ENCODE data around the gene TMEM39B. TPM values are rescaled to one million over a fixed set of nuclear protein-coding genes. Genes with fewer than 3 reads are reported as not detected.
A peak's percentile ranks its signal among the peaks of the same experiment; 100 is the strongest.

The TMEM39B gene
- polyA plus RNA-seq, 3 donors = 3.3 to 30.6 (median 3.4) TPM

DNA sequence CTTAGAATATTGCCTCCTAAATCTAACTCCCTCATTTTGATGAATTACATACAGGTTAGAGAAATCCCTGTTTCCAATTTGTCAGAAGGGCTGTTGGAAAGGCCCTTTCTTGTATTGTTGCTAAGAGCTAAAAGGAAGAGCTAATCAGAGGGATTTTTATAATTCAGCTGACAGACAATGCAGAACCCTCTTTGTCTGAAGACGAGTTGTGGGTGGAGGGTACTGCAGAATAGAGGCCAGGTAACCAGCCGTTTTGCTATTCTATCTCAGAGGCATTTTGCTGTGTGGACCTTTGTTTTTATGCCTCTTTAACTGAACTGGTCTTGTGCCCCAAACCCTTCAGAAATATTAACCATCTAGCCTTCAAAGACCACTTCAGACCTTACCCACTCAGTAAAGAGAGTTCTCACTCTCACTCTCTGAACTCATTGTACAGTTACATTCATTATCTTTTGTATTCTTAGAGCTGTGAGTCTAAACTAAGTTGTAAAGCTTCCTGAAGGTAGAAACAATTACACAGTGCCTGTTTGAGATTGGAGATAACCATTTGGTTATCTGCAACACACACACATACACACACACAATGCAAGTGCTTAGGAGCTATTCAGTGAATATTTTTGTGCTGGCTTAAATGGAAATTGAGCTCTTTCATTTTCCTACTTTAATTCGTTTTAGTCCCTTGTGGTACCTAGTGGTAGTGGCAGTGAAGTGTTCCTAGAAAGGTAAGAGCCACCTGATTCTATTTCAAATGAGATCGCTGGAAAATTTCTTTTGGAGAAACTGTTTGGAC is 54.9 kb downstream of the TMEM39B start:
- Mint-ChIP-seq H3K4me3 (no peak overlapping the region), H3K36me3 (peaks cover 13 to 28% of the 10 kb centered on the region in 2 donors)
- no peak overlapping the region for H3K4me3 ChIP-seq (replicated peaks in 1 of 3; ENCODE audit: low read depth in 2 of 3, low read length in 3 of 3)

DNA sequence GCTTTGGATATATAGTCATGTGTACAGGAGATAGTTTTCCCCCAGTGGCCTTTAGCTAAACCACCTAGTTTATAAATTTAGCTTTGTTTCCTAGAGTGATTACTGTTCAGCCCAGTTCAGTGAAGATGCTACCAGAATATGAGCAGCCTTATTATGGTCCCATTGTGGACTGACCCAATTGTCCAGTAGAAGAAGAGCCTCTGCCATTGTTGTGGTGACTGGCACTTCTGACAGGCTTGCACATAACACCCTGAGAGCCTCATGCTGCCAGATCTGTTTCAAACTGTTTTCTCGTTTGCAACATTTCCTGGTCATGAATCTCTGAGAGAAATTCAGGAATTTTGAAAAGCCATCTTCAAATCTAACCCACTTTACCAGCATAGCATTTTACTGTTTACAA is 55.7 kb downstream of the TMEM39B start:
- H3K27me3 ChIP-seq (ENCODE audit: control insufficient read depth in 2 of 2, insufficient read depth in 2 of 2, low read length in 2 of 2) = no peaks in the 10 kb centered on the region
- H3K36me3 Mint-ChIP-seq = peaks cover 14 to 34% of the 10 kb centered on the region in 2 donors
- no peak overlapping the region for H2AFZ ChIP-seq (ENCODE audit: insufficient read depth, low read depth, low read length, poor library complexity, severe bottlenecking)
- WGBS (ENCODE audit: insufficient coverage) = no CpG with 5 or more reads among the region's 1 CpG
- H3K9ac ChIP-seq (ENCODE audit: insufficient read depth, low read length, poor library complexity, severe bottlenecking) = no peak overlapping the region
- intact Hi-C loops (cut with micrococcal nuclease) = no loop called here
- peak overlapping the region in 3 of 7 donors; percentile 20 to 75 (median 39) for H3K27ac Mint-ChIP-seq
- TF ChIP-seq, protein P1, sequence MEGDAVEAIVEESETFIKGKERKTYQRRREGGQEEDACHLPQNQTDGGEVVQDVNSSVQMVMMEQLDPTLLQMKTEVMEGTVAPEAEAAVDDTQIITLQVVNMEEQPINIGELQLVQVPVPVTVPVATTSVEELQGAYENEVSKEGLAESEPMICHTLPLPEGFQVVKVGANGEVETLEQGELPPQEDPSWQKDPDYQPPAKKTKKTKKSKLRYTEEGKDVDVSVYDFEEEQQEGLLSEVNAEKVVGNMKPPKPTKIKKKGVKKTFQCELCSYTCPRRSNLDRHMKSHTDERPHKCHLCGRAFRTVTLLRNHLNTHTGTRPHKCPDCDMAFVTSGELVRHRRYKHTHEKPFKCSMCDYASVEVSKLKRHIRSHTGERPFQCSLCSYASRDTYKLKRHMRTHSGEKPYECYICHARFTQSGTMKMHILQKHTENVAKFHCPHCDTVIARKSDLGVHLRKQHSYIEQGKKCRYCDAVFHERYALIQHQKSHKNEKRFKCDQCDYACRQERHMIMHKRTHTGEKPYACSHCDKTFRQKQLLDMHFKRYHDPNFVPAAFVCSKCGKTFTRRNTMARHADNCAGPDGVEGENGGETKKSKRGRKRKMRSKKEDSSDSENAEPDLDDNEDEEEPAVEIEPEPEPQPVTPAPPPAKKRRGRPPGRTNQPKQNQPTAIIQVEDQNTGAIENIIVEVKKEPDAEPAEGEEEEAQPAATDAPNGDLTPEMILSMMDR (IDR thresholded peaks at IDR 0.05) = no peak
- peaks cover 23% of the 10 kb centered on the region in 2 donors for H3K4me1 ChIP-seq (ENCODE audit: control insufficient read depth in 1 of 2, insufficient read depth in 2 of 2, low read length in 2 of 2)
- peaks cover 0 to 1% (median 0%) of the 10 kb centered on the region in 3 donors for H3K27me3 Mint-ChIP-seq (ENCODE audit: low read depth in 3 of 3)
- H4K20me1 ChIP-seq (ENCODE audit: insufficient read depth, low read length) = peaks cover 80% of the 10 kb centered on the region
- peaks cover 92% of the 10 kb centered on the region for H3K79me2 ChIP-seq (ENCODE audit: insufficient read depth, low read length)
- H3K4me3 ChIP-seq (replicated peaks in 1 of 3; ENCODE audit: low read depth in 2 of 3, low read length in 3 of 3) = no peak overlapping the region
- peaks cover 0 to 2% (median 0%) of the 10 kb centered on the region in 7 donors for H3K9me3 Mint-ChIP-seq
- no peak overlapping the region for H3K4me3 Mint-ChIP-seq
- no peak for DNase-seq
- peaks cover 31% of the 10 kb centered on the region for H3K4me1 Mint-ChIP-seq
- no peaks in the 10 kb centered on the region for H3K9me3 ChIP-seq (replicated peaks in 1 of 2; ENCODE audit: control insufficient read depth in 1 of 2, insufficient read depth in 1 of 2, low read length in 2 of 2)
- peak overlapping the region in 1 of 2 donors; percentile 42 for H3K27ac ChIP-seq (ENCODE audit: low read depth in 1 of 2, low read length in 2 of 2)
- no peak overlapping the region for H3K4me2 ChIP-seq (replicated peaks; ENCODE audit: extremely low read depth, low read length, poor library complexity, severe bottlenecking)
- peaks cover 6 to 17% of the 10 kb centered on the region in 2 donors for H3K36me3 ChIP-seq (replicated peaks in 1 of 2; ENCODE audit: control insufficient read depth in 1 of 2, insufficient read depth in 2 of 2, low read length in 2 of 2)

More for the DNA sequence above, 54.9 kb downstream of the TMEM39B start:
- Histone ChIP-seq H3K9ac (ENCODE audit: insufficient read depth, low read length, poor library complexity, severe bottlenecking) (no peak overlapping the region), H3K36me3 (replicated peaks in 1 of 2; ENCODE audit: control insufficient read depth in 1 of 2, insufficient read depth in 2 of 2, low read length in 2 of 2) (peaks cover 6 to 17% of the 10 kb centered on the region in 2 donors), H4K20me1 (ENCODE audit: insufficient read depth, low read length) (peaks cover 81% of the 10 kb centered on the region), H3K27ac (ENCODE audit: low read depth in 1 of 2, low read length in 2 of 2) (peak overlapping the region in 1 of 2 donors; percentile 9), H3K4me2 (replicated peaks; ENCODE audit: extremely low read depth, low read length, poor library complexity, severe bottlenecking) (no peak overlapping the region), H3K4me1 (ENCODE audit: control insufficient read depth in 1 of 2, insufficient read depth in 2 of 2, low read length in 2 of 2) (peaks cover 23 to 30% of the 10 kb centered on the region in 2 donors), H3K9me3 (replicated peaks in 1 of 2; ENCODE audit: control insufficient read depth in 1 of 2, insufficient read depth in 1 of 2, low read length in 2 of 2) (no peaks in the 10 kb centered on the region), H2AFZ (ENCODE audit: insufficient read depth, low read depth, low read length, poor library complexity, severe bottlenecking) (no peak overlapping the region), H3K79me2 (ENCODE audit: insufficient read depth, low read length) (peaks cover 92% of the 10 kb centered on the region), H3K27me3 (ENCODE audit: control insufficient read depth in 2 of 2, insufficient read depth in 2 of 2, low read length in 2 of 2) (no peaks in the 10 kb centered on the region)
- peaks cover 37% of the 10 kb centered on the region for H3K4me1 Mint-ChIP-seq
- no peak for DNase-seq
- H3K27me3 Mint-ChIP-seq (ENCODE audit: low read depth in 3 of 3) = peaks cover 0 to 1% (median 0%) of the 10 kb centered on the region in 3 donors
- peak overlapping the region in 1 of 7 donors; percentile 3 for H3K27ac Mint-ChIP-seq
- intact Hi-C loops (cut with micrococcal nuclease) = no loop called here
- WGBS (ENCODE audit: insufficient coverage) = 100% methylated on average over 2 of the region's 4 CpGs
- TF ChIP-seq, protein P1 (IDR thresholded peaks at IDR 0.05) = no peak
- peaks cover 0 to 2% (median 0%) of the 10 kb centered on the region in 7 donors for H3K9me3 Mint-ChIP-seq

Data from CD14-positive monocyte (primary cell).